Activated naive CD4-positive, alpha-beta T cell treated with anti-CD3 and anti-CD28 coated beads for 36 hours (primary cell): ENCODE measurements around the gene FBXL15. TPM values are rescaled to one million over a fixed set of nuclear protein-coding genes. Genes with fewer than 3 reads are reported as not detected.

Source experiments
- CTCF ChIA-PET: fragments of 350-600 bp; sonication (Branson Sonifier 250); formaldehyde crosslinking; loops from one replicate; lab custom pipeline; 2021; ENCODE audit warnings: antibody characterized with exemption; lab: Charles Lee
- DNase-seq: peaks from one replicate; pipeline ENCODE4 v3.0.0-alpha.2; 2020
- H3K27ac Mint-ChIP-seq: one replicate; pipeline ENCODE4 v1.8.0; 2021; ENCODE audit warnings: mild to moderate bottlenecking, mixed read lengths
- H3K27me3 Mint-ChIP-seq: one replicate; pipeline ENCODE4 v1.8.0; 2021; ENCODE audit warnings: low read depth, mixed read lengths
- H3K36me3 Mint-ChIP-seq: one replicate; pipeline ENCODE4 v1.8.0; 2021; ENCODE audit warnings: low read depth, mixed read lengths
- H3K4me1 Mint-ChIP-seq: one replicate; pipeline ENCODE4 v1.8.0; 2021; ENCODE audit warnings: low read depth, mixed read lengths
- H3K4me3 Mint-ChIP-seq: one replicate; pipeline ENCODE4 v1.8.0; 2021; ENCODE audit warnings: mild to moderate bottlenecking, moderate library complexity, mixed read lengths
- H3K9me3 Mint-ChIP-seq: one replicate; pipeline ENCODE4 v1.8.0; 2021; ENCODE audit warnings: mixed read lengths
- intact Hi-C: fragments of 100-400 bp; cut with micrococcal nuclease; formaldehyde crosslinking; loops from one replicate; pipeline ENCODE4 v1.15.1; 2023
- microRNA-seq: library from miRNA; unstranded; fragments of <30 nt; microRNA quantifications from one replicate; pipeline ENCODE4 v1.2.0, GENCODE V29; 2022; ENCODE audit warnings: borderline microRNAs expressed, borderline replicate concordance
- total RNA-seq, 2 experiments: library from RNA; stranded (reverse); gene quantifications; one replicate each; pipeline ENCODE4 v1.2.3, GENCODE V29; 2021

The FBXL15 gene
- total RNA-seq, 2 experiments from 2014 or later, result 9.9 to 10.8 TPM

- intact Hi-C loops, result no loop called here
- H3K4me3 Mint-ChIP-seq, result no peak overlapping the region
- peaks cover 2% of the 10 kb centered on the region for H3K36me3 Mint-ChIP-seq
- CTCF ChIA-PET, result interaction anchor here (0.6 to 2.3 kb wide), 3 partner anchors 11 to 15 kb away, joined by 3 to 12 read pairs (median 6); no protein-coding TSS in a partner anchor
- peaks cover 12% of the 10 kb centered on the region for H3K4me1 Mint-ChIP-seq
- DNase-seq, result no peak
- H3K27ac Mint-ChIP-seq, result no peak overlapping the region
- no peaks in the 10 kb centered on the region for H3K9me3 Mint-ChIP-seq
- no peaks in the 10 kb centered on the region for H3K27me3 Mint-ChIP-seq
Measured at GRCh38 chr10:102467971-102468438, 47.4 kb downstream of the FBXL15 start.

DNA sequence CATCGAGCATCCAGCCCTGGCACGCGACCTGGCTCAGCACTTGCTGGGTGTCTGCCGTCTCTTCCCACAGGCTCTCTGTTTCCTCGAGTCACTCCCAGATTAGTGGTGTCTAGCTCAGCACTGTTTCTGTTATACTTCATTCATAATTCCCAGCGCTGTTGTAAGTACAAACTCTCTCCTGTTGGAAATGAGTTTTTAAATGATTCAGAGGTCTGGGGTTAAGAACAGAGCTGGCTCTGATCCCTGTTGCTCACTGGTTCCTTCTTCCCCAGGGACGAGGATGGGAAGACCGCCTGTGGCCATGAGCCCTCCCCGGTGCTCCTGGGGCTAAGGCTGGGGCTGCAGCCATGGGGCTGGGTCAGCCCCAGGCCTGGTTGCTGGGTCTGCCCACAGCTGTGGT, 48.0 kb downstream of the FBXL15 start:
- H3K4me1 Mint-ChIP-seq, result peaks cover 14% of the 10 kb centered on the region
- no peak overlapping the region for H3K27ac Mint-ChIP-seq
- intact Hi-C loops, result no loop called here
- H3K4me3 Mint-ChIP-seq, result no peak overlapping the region
- DNase-seq, result no peak
- CTCF ChIA-PET, result interaction anchor here (0.8 to 2.3 kb wide), 3 partner anchors 11 to 237 kb away, joined by 3 to 12 read pairs (median 6); no protein-coding TSS in a partner anchor
- H3K36me3 Mint-ChIP-seq, result peaks cover 2% of the 10 kb centered on the region
- H3K9me3 Mint-ChIP-seq, result no peaks in the 10 kb centered on the region
- H3K27me3 Mint-ChIP-seq, result no peaks in the 10 kb centered on the region

- no peak for DNase-seq
- H3K36me3 Mint-ChIP-seq, result peaks cover 7% of the 10 kb centered on the region
- CTCF ChIA-PET, result interaction anchor here (0.8 to 2.3 kb wide), 2 partner anchors 8 to 239 kb away, joined by 4 to 12 read pairs; no protein-coding TSS in a partner anchor
- peaks cover 22% of the 10 kb centered on the region for H3K4me1 Mint-ChIP-seq
- no peak overlapping the region for H3K4me3 Mint-ChIP-seq
- no peak overlapping the region for H3K27ac Mint-ChIP-seq
- intact Hi-C loops, result no loop called here
- H3K9me3 Mint-ChIP-seq, result no peaks in the 10 kb centered on the region
- H3K27me3 Mint-ChIP-seq, result no peaks in the 10 kb centered on the region
Measured at GRCh38 chr10:102470579-102471546, 50.2 kb downstream of the FBXL15 start.

Small RNA genes within 50 kb of the gene (microRNA-seq; reads per million reads assigned to microRNA genes)
- gene MIR146B, result 16,324 reads per million, percentile 97 among the genes with 10 or more reads in this experiment

Other genes starting within 250 kb of the FBXL15 start
- not detected for gene ELOVL3, start 194.5 kb upstream of the FBXL15 start, total RNA-seq
- gene PITX3, start 179.3 kb upstream of the FBXL15 start, total RNA-seq, result under 1 TPM in 1 of 2 experiments, not detected in 1; 0.14 TPM
- 10 to 100 TPM; 32.1 to 34.5 TPM for gene GBF1, start 175.3 kb upstream of the FBXL15 start, total RNA-seq
- gene NFKB2, start 25.1 kb upstream of the FBXL15 start, total RNA-seq, result 100 to 1,000 TPM; 328 to 345 TPM
- 1 to 10 TPM; 6.2 to 7.2 TPM for gene PSD, start 2.1 kb upstream of the FBXL15 start, total RNA-seq
- gene CUEDC2, start 11.7 kb downstream of the FBXL15 start, total RNA-seq, result 10 to 100 TPM; 63.3 to 64.4 TPM
- under 1 TPM; 0.14 to 0.15 TPM for gene C10orf95, start 30.7 kb downstream of the FBXL15 start, total RNA-seq
- 10 to 100 TPM; 59.6 to 60.8 TPM for gene ACTR1A, start 81.9 kb downstream of the FBXL15 start, total RNA-seq
- gene SUFU, start 83.1 kb downstream of the FBXL15 start, total RNA-seq, result 1 to 10 TPM; 6.6 to 7.1 TPM
- gene TRIM8, start 223.6 kb downstream of the FBXL15 start, total RNA-seq, result 10 to 100 TPM; 18.8 to 20.0 TPM